IMR-90 (cell line): ENCODE data around the gene MIER2.

Source experiments
- NFE2L2 ChIP-seq: fragments of 150-350 bp; IDR thresholded peaks from 2 replicates; pipeline ENCODE4 v1.6.1; 2016; ENCODE audit warnings: low read depth, mild to moderate bottlenecking, low read length
- POLR2A ChIP-seq: IDR thresholded peaks from 2 replicates; pipeline ENCODE4 v1.6.1; 2012; ENCODE audit warnings: mild to moderate bottlenecking, low read depth, low read length
- RFX5 ChIP-seq: IDR thresholded peaks from 2 replicates; pipeline ENCODE4 v1.8.0; 2012; ENCODE audit warnings: low read depth, mild to moderate bottlenecking, low read length, moderate library complexity
- TF ChIP-seq, protein P1 (sequence below): conservative IDR thresholded peaks from 2 replicates; pipeline ENCODE4 v1.5.1; 2012; ENCODE audit warnings: mild to moderate bottlenecking, low read depth, low read length, improper control_type of control experiment

GRCh38 chr19:295687-296370, 48.8 kb downstream of the MIER2 start:
- TF ChIP-seq, protein P1, sequence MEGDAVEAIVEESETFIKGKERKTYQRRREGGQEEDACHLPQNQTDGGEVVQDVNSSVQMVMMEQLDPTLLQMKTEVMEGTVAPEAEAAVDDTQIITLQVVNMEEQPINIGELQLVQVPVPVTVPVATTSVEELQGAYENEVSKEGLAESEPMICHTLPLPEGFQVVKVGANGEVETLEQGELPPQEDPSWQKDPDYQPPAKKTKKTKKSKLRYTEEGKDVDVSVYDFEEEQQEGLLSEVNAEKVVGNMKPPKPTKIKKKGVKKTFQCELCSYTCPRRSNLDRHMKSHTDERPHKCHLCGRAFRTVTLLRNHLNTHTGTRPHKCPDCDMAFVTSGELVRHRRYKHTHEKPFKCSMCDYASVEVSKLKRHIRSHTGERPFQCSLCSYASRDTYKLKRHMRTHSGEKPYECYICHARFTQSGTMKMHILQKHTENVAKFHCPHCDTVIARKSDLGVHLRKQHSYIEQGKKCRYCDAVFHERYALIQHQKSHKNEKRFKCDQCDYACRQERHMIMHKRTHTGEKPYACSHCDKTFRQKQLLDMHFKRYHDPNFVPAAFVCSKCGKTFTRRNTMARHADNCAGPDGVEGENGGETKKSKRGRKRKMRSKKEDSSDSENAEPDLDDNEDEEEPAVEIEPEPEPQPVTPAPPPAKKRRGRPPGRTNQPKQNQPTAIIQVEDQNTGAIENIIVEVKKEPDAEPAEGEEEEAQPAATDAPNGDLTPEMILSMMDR, result no peak
- no peak for TF ChIP-seq POLR2A
- TF ChIP-seq RFX5, result no peak
- no peak for TF ChIP-seq NFE2L2
